Astrocyte of the spinal cord (primary cell): ENCODE measurements around the gene BPIFA1.

Source experiments
- DNase-seq: peaks from one replicate; pipeline ENCODE4 v3.0.0; 2011; ENCODE audit warnings: low read depth, low spot score
- H3K4me3 ChIP-seq: 2 replicates; pipeline ENCODE4 v1.5.1; 2011; ENCODE audit warnings: low read depth, mild to moderate bottlenecking, low read length, moderate library complexity
- CTCF ChIP-seq: IDR thresholded peaks from 2 replicates; pipeline ENCODE4 v1.5.1; 2012; ENCODE audit warnings: low read depth, mild to moderate bottlenecking, low read length, inconsistent platforms
- in situ Hi-C: cut with HindIII; loops from 2 replicates; pipeline ENCODE4 v1.10.0; 2017; ENCODE audit warnings: low sequenced_read_pairs

BPIFA1 gene

GRCh38 chr20:33236351-33236750, 555 bp downstream of the BPIFA1 start:
- no peak overlapping the region for H3K4me3 ChIP-seq
- no peak for DNase-seq
- in situ Hi-C loops, result no loop called here
- TF ChIP-seq CTCF, result no peak

GRCh38 chr20:33237989-33238388, 2.2 kb downstream of the BPIFA1 start:
- TF ChIP-seq CTCF, result no peak

GRCh38 chr20:33239418-33239817, 3.6 kb downstream of the BPIFA1 start:
- no peak for DNase-seq
- H3K4me3 ChIP-seq, result no peak overlapping the region
- in situ Hi-C loops, result no loop called here
- TF ChIP-seq CTCF, result no peak

More at GRCh38 chr20:33237989-33238388, 2.2 kb downstream of the BPIFA1 start:
- in situ Hi-C loops, result no loop called here
- no peak for DNase-seq
- no peak overlapping the region for H3K4me3 ChIP-seq

GRCh38 chr20:33239979-33240736, 4.4 kb downstream of the BPIFA1 start:
- in situ Hi-C loops, result no loop called here
- DNase-seq, result no peak
- H3K4me3 ChIP-seq, result no peak overlapping the region
- TF ChIP-seq CTCF, result no peak

- DNase-seq, result no peak
- TF ChIP-seq CTCF, result no peak
- H3K4me3 ChIP-seq, result no peak overlapping the region
- in situ Hi-C loops, result no loop called here
Measured at GRCh38 chr20:33240923-33241322, 5.1 kb downstream of the BPIFA1 start.

GRCh38 chr20:33242319-33243100, 6.7 kb downstream of the BPIFA1 start:
- TF ChIP-seq CTCF, result no peak
- H3K4me3 ChIP-seq, result no peak overlapping the region
- DNase-seq, result no peak
- in situ Hi-C loops, result no loop called here
